Common myeloid progenitor, CD34-positive (primary cell): ENCODE results near the gene ADGRL3.

Source experiments
- CTCF ChIA-PET: fragments of 350-600 bp; sonication (Branson Sonifier 250); formaldehyde crosslinking; loops from one replicate; lab custom pipeline; 2021; ENCODE audit warnings: antibody characterized with exemption; lab: Charles Lee
- POLR2A ChIA-PET: fragments of 350-600 bp; sonication (Branson Sonifier 250); formaldehyde crosslinking; loops from one replicate; lab custom pipeline; 2021; ENCODE audit warnings: antibody characterized with exemption; lab: Charles Lee
- DNase-seq, 3 donors: peaks; one replicate each; pipeline versions ENCODE4 v3.0.0 to v3.0.0-alpha.2; 2013
- H3K27ac ChIP-seq, 2 experiments: 1 replicate in 1 of 2; 2 replicates in 1 of 2; pipeline ENCODE4 v1.7.0; 2013; ENCODE audit warnings: inconsistent platforms in 2 of 2, low read length in 2 of 2, mild to moderate bottlenecking in 2 of 2, low read depth in 1 of 2, moderate library complexity in 1 of 2; ENCODE audit not compliant: severe bottlenecking in 2 of 2, insufficient read depth in 1 of 2, poor library complexity in 1 of 2
- H3K27me3 ChIP-seq, 5 experiments: replicated peaks in 2 of 5; 1 replicate in 3 of 5; 2 replicates in 2 of 5; pipeline versions ENCODE4 v1.6.1 to v1.7.0; 2013; ENCODE audit warnings: low read length in 4 of 5, mild to moderate bottlenecking in 2 of 5, moderate library complexity in 2 of 5, inconsistent platforms in 1 of 5; ENCODE audit not compliant: insufficient read depth in 5 of 5, control insufficient read depth in 4 of 5
- H3K36me3 ChIP-seq, 4 experiments: 1 replicate in 2 of 4; 2 replicates in 2 of 4; pipeline versions ENCODE4 v1.6.1 to v1.7.0; 2013; ENCODE audit warnings: low read length in 3 of 4, control low read depth in 1 of 4, mild to moderate bottlenecking in 1 of 4; ENCODE audit not compliant: control insufficient read depth in 4 of 4, insufficient read depth in 4 of 4
- H3K4me1 ChIP-seq, 4 experiments: 1 replicate in 3 of 4; 2 replicates in 1 of 4; pipeline versions ENCODE4 v1.6.1 to v1.7.1; 2013; ENCODE audit warnings: low read length in 3 of 4, mild to moderate bottlenecking in 3 of 4, control low read depth in 1 of 4, inconsistent platforms in 1 of 4, moderate library complexity in 1 of 4; ENCODE audit not compliant: control insufficient read depth in 4 of 4, insufficient read depth in 4 of 4; ENCODE audit errors: control extremely low read depth in 1 of 4
- H3K4me3 ChIP-seq, 7 experiments: 1 replicate in 4 of 7; 2 replicates in 3 of 7; pipeline versions ENCODE4 v1.5.1 to v1.7.0; 2013; ENCODE audit warnings: mild to moderate bottlenecking in 7 of 7, low read length in 6 of 7, moderate library complexity in 6 of 7, inconsistent platforms in 2 of 7, low read depth in 2 of 7, control low read depth in 1 of 7; ENCODE audit not compliant: insufficient read depth in 4 of 7, control insufficient read depth in 1 of 7; ENCODE audit errors: extremely low read depth in 1 of 7
- H3K9me3 ChIP-seq, 5 experiments: 1 replicate in 4 of 5; 2 replicates in 1 of 5; pipeline versions ENCODE4 v1.6.1 to v1.7.1; 2013; ENCODE audit warnings: low read length in 4 of 5, mild to moderate bottlenecking in 2 of 5, inconsistent platforms in 1 of 5, low read depth in 1 of 5, moderate library complexity in 1 of 5; ENCODE audit not compliant: control insufficient read depth in 4 of 5, insufficient read depth in 2 of 5; ENCODE audit errors: control extremely low read depth in 1 of 5
- WGBS: methylation state at CpG from one replicate; pipeline ENCODE4 v1.1.5; 2013; ENCODE audit not compliant: insufficient coverage; 5-methylcytosine and 5-hydroxymethylcytosine counted together

ADGRL3 gene

DNA sequence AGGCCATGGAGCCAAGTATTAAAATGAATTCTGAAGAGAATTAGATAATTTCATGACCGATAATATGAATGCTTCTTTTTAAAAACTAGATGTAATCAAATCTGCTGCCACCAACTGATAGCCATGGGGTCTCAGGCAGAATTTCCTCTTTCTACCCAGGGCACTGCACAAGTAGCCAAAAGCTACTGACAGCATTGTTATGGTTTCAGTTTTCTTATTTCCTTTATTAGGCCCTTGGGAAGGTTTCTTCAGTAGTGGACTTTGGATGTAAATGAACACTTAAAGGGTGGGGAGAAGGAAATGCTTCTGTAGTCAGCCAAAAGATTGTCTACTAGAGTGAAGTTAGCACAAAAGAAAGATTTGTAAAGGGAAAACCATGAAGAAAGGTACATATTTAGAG is 686.0 kb downstream of the ADGRL3 start:
- no peak overlapping the region for H3K27ac ChIP-seq
- WGBS, result no CpG with 5 or more reads among the region's 1 CpG
- POLR2A ChIA-PET, result no interaction called here
- peak in 2 of 3 donors; percentile 51 to 58 for DNase-seq
- H3K36me3 ChIP-seq, result no peaks in the 10 kb centered on the region
- peaks cover 3 to 8% (median 4%) of the 10 kb centered on the region in 4 experiments for H3K4me1 ChIP-seq
- H3K27me3 ChIP-seq, result no peaks in the 10 kb centered on the region
- peak overlapping the region in 2 of 7 experiments; percentile 6 to 23 for H3K4me3 ChIP-seq
- CTCF ChIA-PET, result no interaction called here
- peaks cover 0 to 3% (median 0%) of the 10 kb centered on the region in 5 experiments for H3K9me3 ChIP-seq

DNA sequence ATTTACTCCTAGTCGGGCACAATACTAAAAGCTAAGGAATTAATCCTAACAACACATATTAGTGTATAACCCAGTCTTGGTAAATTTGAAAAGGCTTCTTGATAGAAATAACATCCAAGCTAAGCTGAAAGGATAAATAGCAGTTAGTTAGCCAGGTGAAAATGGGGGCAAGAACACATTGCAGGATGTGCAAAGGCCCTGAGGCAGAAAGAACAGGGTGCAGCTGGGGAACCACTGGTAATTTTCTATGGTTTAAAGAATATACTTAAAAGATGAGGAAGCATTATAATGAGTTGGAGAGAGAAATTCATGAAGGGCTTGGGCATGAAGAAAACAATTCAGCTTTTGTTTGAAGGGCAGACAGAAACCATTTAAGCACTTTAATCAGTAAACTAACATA is 689.0 kb downstream of the ADGRL3 start:
- Histone ChIP-seq H3K27ac (no peak overlapping the region), H3K36me3 (no peaks in the 10 kb centered on the region), H3K4me1 (peaks cover 3 to 8% (median 4%) of the 10 kb centered on the region in 4 experiments), H3K4me3 (no peak overlapping the region), H3K9me3 (no peaks in the 10 kb centered on the region), H3K27me3 (no peaks in the 10 kb centered on the region)
- DNase-seq, result no peak
- ChIA-PET CTCF (no interaction called here), POLR2A (no interaction called here)
- WGBS, result no CpG with 5 or more reads among the region's 1 CpG

DNA sequence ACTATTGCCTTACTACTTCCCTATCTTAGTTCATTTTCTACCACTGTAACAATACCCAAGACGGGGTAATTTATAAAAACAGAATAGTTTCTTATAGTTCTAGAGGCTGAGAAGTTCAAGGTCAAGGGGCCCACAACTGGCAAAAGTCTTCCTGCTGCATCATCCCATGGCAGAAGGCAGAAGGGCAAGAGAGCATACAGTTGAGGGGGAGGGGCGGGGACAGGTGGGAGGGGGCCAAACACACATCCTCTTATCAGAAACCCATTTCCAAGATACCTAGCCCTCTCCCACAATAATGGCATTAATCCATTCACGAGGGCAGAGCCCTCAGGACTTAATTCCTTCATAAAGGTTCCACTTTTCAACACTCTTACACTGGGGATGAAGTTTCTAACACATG is 690.2 kb downstream of the ADGRL3 start:
- H3K4me1 ChIP-seq, result peaks cover 3 to 8% (median 4%) of the 10 kb centered on the region in 4 experiments
- 100% methylated on average over 1 of the region's 3 CpGs for WGBS
- no peaks in the 10 kb centered on the region for H3K9me3 ChIP-seq
- no peak for DNase-seq
- CTCF ChIA-PET, result no interaction called here
- H3K27me3 ChIP-seq, result no peaks in the 10 kb centered on the region
- H3K27ac ChIP-seq, result no peak overlapping the region
- no peaks in the 10 kb centered on the region for H3K36me3 ChIP-seq
- H3K4me3 ChIP-seq, result no peak overlapping the region
- POLR2A ChIA-PET, result interaction anchor here (0.7 kb wide), 1 partner anchor 39 kb away, joined by 3 read pairs; no protein-coding TSS in a partner anchor

DNA sequence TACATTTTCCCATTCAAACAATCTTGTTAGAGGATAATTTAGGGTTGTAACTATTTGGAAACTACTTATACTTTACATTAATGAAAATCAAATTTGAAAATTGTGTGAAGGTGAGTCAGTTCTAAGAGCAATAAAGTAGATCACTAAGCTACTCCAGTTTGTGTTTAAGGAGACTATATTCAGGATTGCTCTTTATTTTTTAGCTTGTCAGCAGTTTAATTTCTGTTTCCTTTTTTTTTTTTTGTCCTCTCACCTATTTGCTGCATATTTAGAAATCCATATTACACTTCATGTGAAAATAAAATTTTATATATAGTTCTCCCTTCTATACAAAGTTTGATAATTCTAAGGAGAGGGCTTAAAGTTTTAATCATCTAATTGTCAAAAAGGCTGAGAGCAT is 691.8 kb downstream of the ADGRL3 start:
- no peaks in the 10 kb centered on the region for H3K9me3 ChIP-seq
- POLR2A ChIA-PET, result no interaction called here
- CTCF ChIA-PET, result no interaction called here

DNA sequence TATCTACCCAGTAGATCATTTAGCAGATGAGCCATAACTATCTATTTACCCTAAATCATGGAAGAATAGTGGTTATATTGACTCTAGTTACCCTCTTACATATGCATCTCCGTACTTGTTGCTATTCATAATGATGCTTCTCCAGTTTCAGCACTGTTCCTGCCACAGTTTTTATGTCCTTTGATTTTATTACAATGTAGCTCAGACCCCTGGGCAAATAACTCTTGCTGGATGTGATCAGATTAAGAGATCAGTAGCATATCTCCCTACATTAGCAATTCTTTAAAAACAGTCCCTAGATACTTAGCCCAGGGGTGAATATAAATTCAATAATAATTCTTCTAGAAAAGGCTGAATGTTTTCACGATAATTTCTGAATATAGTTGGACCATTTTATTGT is 696.5 kb downstream of the ADGRL3 start:
- CTCF ChIA-PET, result interaction anchor here (1.1 kb wide), 1 partner anchor 11 kb away, joined by 3 read pairs; no protein-coding TSS in a partner anchor
- WGBS, result 83% methylated on average over 1 of the region's 2 CpGs
- Histone ChIP-seq H3K27ac (no peak overlapping the region), H3K9me3 (peaks cover 0 to 3% (median 2%) of the 10 kb centered on the region in 5 experiments), H3K27me3 (no peaks in the 10 kb centered on the region), H3K4me1 (no peaks in the 10 kb centered on the region), H3K36me3 (no peaks in the 10 kb centered on the region), H3K4me3 (no peak overlapping the region)
- POLR2A ChIA-PET, result no interaction called here
- no peak for DNase-seq

More for the DNA sequence above, 691.8 kb downstream of the ADGRL3 start:
- DNase-seq, result no peak
- Histone ChIP-seq H3K36me3 (no peaks in the 10 kb centered on the region), H3K27ac (no peak overlapping the region), H3K27me3 (no peaks in the 10 kb centered on the region), H3K4me1 (no peaks in the 10 kb centered on the region), H3K4me3 (no peak overlapping the region)

DNA sequence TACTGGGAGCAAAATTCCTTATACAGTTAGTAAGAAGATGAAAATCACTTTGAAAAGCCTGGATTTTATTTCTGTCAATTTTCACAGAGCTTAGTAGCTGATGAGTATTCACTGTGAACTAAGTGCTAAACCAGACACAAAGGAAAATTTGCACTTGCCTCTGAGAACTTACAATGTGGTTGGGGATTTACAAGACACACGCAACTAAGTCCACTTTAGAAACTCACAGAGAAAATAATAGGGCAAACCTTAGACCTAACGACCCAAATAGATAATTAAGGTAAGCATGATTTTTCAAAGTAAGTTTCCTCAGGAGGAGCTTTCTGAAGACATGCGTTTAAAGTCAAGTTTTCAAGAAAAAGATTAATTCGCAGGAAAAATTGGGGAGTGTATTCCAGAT is 708.9 kb downstream of the ADGRL3 start:
- Histone ChIP-seq H3K27ac (no peak overlapping the region), H3K4me3 (no peak overlapping the region), H3K36me3 (no peaks in the 10 kb centered on the region), H3K27me3 (no peaks in the 10 kb centered on the region), H3K9me3 (no peaks in the 10 kb centered on the region), H3K4me1 (peaks cover 0 to 4% (median 0%) of the 10 kb centered on the region in 4 experiments)
- ChIA-PET CTCF (no interaction called here), POLR2A (no interaction called here)
- DNase-seq, result no peak
- WGBS, result 100% methylated on average over 4 of the region's 4 CpGs

DNA sequence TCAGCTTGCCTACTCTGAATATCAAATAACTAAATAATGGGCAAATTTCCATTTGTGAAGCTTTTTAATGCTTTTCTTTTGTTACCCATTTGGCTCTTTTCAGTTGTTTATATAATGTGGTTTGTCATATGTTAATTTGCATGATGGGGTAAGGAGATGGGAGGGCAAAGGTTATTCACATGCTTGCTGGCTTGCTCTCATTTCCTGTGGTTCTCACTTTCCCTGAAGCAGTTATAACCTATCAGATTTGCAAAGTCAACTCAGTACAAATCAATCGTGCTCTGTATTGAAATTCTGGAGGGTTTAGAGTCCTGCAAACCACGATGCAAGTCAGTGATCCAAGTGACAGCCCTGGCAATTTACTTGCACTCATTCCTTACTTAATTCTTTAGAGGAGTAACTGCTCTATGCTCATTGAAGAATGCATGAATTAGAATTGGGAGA is 711.2 kb downstream of the ADGRL3 start:
- Histone ChIP-seq H3K27ac (no peak overlapping the region), H3K4me1 (peaks cover 0 to 4% (median 0%) of the 10 kb centered on the region in 4 experiments), H3K27me3 (no peaks in the 10 kb centered on the region), H3K36me3 (no peaks in the 10 kb centered on the region), H3K4me3 (no peak overlapping the region), H3K9me3 (peaks cover 0 to 2% (median 0%) of the 10 kb centered on the region in 5 experiments)
- CTCF ChIA-PET, result no interaction called here
- POLR2A ChIA-PET, result no interaction called here
- no peak for DNase-seq
- no CpG with 5 or more reads among the region's 2 CpGs for WGBS
